ENCODE results near the gene RASAL2. TPM values are rescaled to one million over a fixed set of nuclear protein-coding genes. Genes with fewer than 3 reads are reported as not detected.

RASAL2 gene
- total and polyA plus RNA-seq, 2 of the 4 experiments (the other 2 are of a cell fraction): 13.1 to 20.6 TPM

GRCh38 chr1:178301141-178301540, 207.2 kb downstream of the RASAL2 start:
- Histone ChIP-seq H3K4ac (ENCODE audit: low read depth, low read length) (no peak overlapping the region), H2BK120ac (ENCODE audit: low read depth, low read length) (no peak overlapping the region), H4K91ac (ENCODE audit: insufficient read depth, low read depth, low read length) (no peak overlapping the region), H3K4me2 (ENCODE audit: low read depth, low read length) (no peak overlapping the region), H3K4me1 (ENCODE audit: control insufficient read depth, insufficient read depth, low read length) (no peaks in the 10 kb centered on the region), H3K27ac (ENCODE audit: insufficient read depth, low read length) (no peak overlapping the region), H2BK20ac (ENCODE audit: low read depth, low read length) (no peak overlapping the region), H3K27me3 (ENCODE audit: control insufficient read depth, insufficient read depth, low read length) (no peaks in the 10 kb centered on the region), H2BK15ac (ENCODE audit: low read depth, low read length) (no peak overlapping the region), H2AK9ac (replicated peaks; ENCODE audit: low read depth, low read length, poor library complexity) (no peak overlapping the region), H2BK5ac (ENCODE audit: low read depth, low read length, poor library complexity, severe bottlenecking) (no peak overlapping the region), H3K9ac (ENCODE audit: low read depth, low read length) (no peak overlapping the region), H2AFZ (replicated peaks; ENCODE audit: low read length, poor library complexity) (no peak overlapping the region), H3K23ac (ENCODE audit: low read depth, low read length) (no peak overlapping the region), H3K36me3 (ENCODE audit: control insufficient read depth, insufficient read depth, low read length) (no peaks in the 10 kb centered on the region), H3K18ac (ENCODE audit: low read depth, low read length) (no peak overlapping the region), H3K9me3 (ENCODE audit: control insufficient read depth, insufficient read depth, low read length) (no peaks in the 10 kb centered on the region), H4K5ac (ENCODE audit: low read depth, low read length) (no peak overlapping the region), H4K8ac (ENCODE audit: low read depth in 2 of 2, low read length in 2 of 2) (no peak overlapping the region), H3K79me1 (ENCODE audit: low read depth in 1 of 2, low read length in 2 of 2) (peaks cover 9 to 11% of the 10 kb centered on the region in 2 experiments; a peak in 3 of 4 replicates), H3K4me3 (ENCODE audit: insufficient read depth, low read depth, low read length) (no peak overlapping the region), H4K20me1 (ENCODE audit: insufficient read depth, low read length) (no peaks in the 10 kb centered on the region), H3K9me1 (ENCODE audit: insufficient read depth, low read length) (no peaks in the 10 kb centered on the region), H3K56ac (ENCODE audit: extremely low read depth, insufficient read depth, low read length) (no peak overlapping the region), H3K14ac (replicated peaks; ENCODE audit: low read depth, low read length) (no peak overlapping the region), H2AK5ac (ENCODE audit: low read depth, low read length) (no peak overlapping the region)
- intact Hi-C loops (cut with micrococcal nuclease) (no loop called here), in situ Hi-C loops (cut with MboI; ENCODE audit: low sequenced_read_pairs) (loop anchor here (10.0 kb wide), 1 partner anchor 204 kb away; no protein-coding TSS in a partner anchor), dilution Hi-C loops (cut with HindIII; ENCODE audit: low sequenced_read_pairs, unreplicated experiment) (no loop called here)
- DNase-seq (no peak), ATAC-seq (ENCODE audit: low read depth) (no peak)
- TF ChIP-seq RAD21 (IDR thresholded peaks at IDR 0.05; ENCODE audit: low read length) (no peak), MXI1 (IDR thresholded peaks at IDR 0.05; ENCODE audit: borderline replicate concordance, low read depth, low read length) (no peak), USF2 (IDR thresholded peaks at IDR 0.05; ENCODE audit: low read depth, low read length) (no peak), POLR2A (IDR thresholded peaks at IDR 0.05; ENCODE audit: low read depth, low read length) (no peak), CHD1 (IDR thresholded peaks at IDR 0.05; ENCODE audit: low read depth, low read length) (no peak), SMC3 (IDR thresholded peaks at IDR 0.05; ENCODE audit: low read depth, low read length) (no peak), NFE2L2 (IDR thresholded peaks at IDR 0.05; ENCODE audit: low read depth, low read length) (no peak)
- POLR2A ChIA-PET (ENCODE audit: unreplicated experiment): no interaction called here
- WGBS, 2 experiments (ENCODE audit: extremely low coverage in 2 of 2, insufficient read length in 1 of 2): no CpG with 5 or more reads among the region's 1 CpG
- no TSS peak for BruUV-seq (replicated peaks)
- CTCF ChIA-PET: interaction anchor here (1.2 to 2.3 kb wide), 4 partner anchors 11 to 269 kb away, joined by 3 to 11 read pairs (median 6); no protein-coding TSS in a partner anchor
